ENCODE results near the gene TRMT1.
A peak's percentile ranks its signal among the peaks of the same experiment; 100 is the strongest.

Gene TRMT1

DNA sequence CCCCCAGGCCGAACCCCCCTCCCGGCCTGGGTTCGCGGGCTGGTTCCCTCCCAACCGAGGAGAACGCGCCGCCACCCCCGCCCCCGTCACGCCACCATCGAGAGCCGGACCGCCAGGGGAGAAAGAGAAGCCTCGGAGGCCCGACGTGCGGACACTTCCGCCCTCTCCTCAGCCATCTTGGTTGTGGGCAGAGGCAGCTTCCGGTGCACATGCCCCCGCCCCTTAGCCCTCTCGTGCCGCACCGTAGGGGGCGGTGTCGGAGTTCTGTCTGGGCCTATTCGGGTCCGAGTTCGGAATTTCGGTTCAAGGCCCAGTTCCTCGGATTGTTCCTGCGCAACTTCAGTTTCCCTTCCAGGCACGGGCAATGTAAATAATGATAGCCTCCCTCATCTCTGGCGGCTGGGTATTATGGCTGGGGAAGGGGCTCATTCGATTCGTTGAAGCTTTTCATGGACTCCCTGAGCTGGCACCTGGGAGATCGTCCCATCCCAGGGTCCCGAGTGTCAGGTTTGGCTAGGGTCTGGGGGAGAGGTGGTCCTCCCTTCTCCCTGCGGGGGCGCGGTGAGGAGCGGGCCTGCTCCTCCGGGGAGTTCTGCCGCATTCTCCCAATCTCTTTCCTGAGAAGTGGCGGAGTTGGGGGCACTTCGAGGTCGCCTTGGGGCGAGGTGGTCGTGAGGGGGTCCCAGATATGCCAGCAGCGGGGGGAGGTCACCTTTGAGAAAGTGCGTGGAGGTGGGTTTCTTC is 33.8 kb upstream of the TRMT1 start, which contains the start of the genes IER2 and STX10:
IER2 (plus strand) TSS at position 225 of the 744 bp plus-strand sequence. CDS start 2,776 bp downstream, outside the sequence.
STX10 (minus strand) TSS at position 189 of the 744 bp plus-strand sequence. CDS start 202 bp downstream, outside the sequence.
- DNase-seq: peak; percentile 96

DNA sequence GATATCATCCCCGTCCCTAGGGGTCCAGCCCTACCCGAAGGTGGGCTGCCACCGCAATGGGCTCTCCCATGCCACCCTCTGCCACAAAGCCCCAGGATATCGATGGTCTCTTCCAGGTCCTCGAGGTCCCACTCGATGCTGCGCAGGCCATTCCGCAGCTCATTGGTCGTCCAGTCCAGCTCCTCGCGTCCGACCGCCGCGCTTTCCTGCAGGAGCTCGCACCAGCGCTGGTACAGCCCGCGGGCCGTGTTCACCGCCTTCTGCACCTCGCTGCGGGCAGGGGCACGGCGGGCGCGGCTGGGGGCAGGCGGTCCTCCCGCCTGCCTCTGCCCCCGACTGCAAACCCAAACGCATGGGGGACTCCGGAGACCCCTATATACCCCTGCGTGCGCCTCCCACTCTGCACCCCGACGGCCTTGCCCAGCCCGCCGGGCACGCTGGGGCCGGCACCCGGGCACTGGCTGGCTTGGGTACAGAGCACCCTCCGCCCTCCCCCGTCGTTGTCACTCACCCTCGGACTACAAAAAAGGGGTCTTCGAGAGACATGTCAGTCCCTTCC is 33.2 kb upstream of the TRMT1 start:
- DNase-seq: no peak

DNA sequence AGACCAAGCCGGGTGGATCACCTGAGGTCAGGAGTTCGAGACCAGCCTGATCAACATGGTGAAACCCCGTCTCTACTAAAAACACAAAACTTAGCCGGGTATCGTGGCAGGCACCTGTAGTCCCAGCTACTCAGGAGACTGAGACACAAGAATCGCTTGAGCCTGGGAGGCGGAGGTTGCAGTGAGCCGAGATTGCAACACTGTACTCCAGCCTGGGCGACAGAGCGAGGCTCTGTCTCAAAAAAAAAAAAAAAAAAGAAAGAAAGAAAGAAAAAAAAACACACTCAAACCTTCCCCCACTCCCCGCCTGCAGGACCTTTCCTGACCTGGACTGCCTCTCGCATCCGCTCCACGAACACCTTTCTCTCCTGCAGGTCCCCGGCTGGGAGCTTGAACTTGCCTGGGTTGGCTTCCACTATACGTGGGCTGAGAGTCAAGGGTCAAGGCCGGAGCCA is 32.7 kb upstream of the TRMT1 start:
- peak; percentile 54 for DNase-seq

DNA sequence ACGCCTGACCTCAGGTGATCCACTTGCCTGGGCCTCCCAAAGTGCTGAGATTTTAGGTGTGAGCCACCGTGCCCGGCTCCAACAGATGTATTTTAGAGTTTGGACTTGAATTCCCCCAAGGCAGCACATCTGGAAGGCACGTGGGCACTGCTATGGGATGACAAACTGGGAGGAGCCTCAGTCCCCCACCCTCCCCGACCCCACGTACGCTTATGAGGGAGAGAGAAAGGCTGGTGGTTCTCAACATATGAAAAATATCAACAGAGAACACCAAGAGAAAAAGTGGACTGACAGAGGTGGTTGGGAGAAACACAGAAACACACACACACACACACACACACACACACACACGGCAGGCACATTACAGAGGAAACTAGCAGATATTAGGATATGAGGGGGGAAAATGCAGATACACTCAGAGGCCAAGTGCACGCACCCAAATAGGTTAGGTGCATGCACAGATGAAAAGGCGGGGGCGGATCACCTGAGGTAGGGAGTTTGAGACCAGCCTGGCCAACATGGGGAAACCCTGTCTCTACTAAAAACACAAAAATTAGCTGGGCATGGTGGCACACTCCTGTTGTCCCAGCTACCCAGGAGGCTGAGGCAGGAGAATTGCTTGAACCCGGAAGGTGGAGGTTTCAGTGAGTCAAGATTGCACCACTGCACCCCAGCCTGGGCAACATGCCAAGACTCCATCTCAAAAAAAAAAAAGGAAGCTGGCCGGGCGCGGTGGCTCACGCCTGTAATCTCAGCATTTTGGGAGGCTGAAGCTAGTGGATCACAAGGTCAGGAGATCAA is 30.4 kb upstream of the TRMT1 start:
- no peak for DNase-seq

DNA sequence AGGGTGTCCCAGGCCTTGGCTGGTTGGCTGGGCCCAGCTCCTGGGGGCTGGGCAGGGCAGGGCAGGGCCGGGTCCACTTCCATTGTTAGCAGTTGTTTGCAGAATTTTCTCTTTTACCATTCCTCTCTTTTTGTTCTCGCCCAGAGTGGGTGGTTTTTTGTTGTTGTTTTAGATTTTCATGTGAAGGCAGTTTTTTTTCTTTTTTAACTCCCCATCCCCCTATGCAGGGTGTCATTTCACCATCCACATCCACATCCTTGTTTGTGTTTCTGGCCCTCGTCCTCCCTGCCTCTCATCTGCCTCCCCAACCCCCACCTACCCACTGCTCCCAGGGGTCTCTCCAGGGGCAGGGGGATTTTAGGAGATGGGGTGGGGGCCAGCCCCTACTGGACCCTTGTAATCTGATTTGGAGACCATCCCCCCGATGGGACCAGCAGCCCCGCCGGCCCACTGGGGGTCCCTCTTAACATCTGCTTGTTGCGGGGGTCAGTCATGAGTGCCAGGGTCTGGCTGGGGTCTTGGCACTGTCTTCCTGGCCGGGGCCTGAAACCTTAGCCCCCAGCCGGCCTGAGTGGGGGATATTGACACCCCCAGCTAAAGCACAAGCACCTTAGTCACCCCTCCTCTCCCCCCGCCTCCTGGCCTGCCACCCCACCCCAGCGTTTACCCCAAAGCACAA is 23.2 kb upstream of the TRMT1 start:
- DNase-seq: no peak

DNA sequence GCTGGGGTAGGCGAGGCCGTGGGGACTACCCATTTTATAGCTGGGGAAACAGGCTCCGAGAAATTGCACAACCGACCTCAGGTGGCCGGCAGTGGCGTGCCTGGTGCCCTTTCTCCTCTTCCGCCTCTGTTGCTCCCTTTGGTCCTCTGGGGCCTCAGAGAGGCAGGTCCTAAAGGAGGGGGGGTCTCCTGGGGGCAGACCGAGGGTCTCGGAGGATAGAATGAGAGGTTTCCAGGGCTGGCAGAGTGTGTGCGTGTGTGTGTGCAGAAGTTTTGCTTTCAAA is 22.3 kb upstream of the TRMT1 start:
- DNase-seq: no peak

DNA sequence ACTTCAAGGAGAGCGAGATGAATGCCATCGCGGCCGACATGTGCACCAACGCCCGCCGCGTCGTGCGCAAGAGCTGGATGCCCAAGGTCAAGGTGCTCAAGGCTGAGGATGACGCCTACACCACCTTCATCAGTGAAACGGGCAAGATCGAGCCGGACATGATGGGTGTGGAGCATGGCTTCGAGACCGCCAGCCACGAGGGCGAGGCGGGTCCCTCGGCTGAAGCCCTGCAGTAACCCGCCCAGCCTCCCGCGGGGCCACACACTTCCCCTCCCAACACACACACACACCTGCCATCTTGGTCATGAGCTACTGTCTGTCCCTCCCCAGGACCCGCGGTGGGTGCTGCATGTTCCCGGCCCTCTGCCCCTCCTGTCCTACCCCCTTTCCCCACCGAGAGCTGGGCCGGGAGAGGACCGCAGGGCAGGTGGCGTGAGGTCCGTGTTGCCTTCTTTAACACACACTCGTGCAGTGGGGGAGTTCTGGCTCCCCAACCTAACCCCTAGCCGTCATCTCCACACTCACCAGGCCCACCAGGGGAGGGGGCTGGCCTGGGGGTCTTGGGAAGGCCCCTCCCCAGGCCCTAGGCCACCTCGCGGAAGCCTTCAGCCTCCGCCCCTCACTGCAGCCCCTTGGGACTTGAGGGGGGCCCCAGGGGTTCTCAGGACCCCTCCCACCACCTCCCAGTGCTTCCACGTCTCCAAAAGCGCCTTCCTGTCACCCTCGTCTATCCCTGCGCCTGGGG is 21.8 kb upstream of the TRMT1 start:
- DNase-seq: no peak

DNA sequence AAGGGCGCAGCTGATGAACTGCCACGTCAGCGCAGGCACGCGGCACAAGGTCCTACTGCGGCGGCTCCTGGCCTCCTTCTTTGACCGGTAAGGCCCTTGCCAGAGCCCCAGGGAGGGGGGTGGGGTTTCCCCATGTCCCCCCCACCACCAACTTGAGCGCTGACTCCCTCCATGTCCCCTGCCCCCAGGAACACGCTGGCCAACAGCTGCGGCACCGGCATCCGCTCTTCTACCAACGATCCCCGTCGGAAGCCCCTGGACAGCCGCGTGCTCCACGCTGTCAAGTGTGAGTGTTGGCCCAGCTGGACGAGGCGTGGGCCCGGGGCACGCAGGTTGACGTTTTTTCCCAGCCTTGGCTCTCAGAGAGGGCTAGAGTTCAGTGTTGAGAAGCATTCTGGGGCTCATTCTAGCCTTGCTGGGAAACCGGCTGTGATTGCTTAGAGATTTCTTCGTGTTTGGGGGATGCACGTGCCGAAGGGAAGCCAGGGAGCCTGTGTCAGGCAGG is 20.8 kb upstream of the TRMT1 start:
- DNase-seq: no peak

DNA sequence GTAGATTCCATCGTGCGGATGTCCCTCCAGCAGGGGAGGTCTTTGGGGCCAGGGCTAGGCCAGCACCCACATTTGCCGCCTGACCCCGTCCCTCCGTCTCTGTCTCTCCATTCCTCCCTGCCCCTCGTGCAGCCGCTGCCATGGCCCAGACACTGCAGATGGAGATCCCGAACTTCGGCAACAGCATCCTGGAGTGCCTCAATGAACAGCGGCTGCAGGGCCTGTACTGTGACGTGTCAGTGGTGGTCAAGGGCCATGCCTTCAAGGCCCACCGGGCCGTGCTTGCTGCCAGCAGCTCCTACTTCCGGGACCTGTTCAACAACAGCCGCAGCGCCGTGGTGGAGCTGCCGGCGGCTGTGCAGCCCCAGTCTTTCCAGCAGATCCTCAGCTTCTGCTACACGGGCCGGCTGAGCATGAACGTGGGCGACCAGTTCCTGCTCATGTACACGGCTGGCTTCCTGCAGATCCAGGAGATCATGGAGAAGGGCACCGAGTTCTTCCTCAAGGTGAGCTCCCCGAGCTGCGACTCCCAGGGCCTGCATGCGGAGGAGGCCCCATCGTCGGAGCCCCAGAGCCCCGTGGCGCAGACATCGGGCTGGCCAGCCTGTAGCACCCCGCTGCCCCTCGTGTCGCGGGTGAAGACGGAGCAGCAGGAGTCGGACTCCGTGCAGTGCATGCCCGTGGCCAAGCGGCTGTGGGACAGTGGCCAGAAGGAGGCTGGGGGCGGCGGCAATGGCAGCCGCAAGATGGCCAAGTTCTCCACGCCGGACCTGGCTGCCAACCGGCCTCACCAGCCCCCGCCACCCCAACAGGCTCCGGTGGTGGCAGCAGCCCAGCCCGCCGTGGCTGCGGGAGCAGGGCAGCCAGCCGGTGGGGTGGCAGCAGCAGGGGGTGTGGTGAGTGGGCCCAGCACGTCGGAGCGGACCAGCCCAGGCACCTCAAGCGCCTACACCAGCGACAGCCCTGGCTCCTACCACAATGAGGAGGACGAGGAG is 18.8 kb upstream of the TRMT1 start:
- DNase-seq: no peak

DNA sequence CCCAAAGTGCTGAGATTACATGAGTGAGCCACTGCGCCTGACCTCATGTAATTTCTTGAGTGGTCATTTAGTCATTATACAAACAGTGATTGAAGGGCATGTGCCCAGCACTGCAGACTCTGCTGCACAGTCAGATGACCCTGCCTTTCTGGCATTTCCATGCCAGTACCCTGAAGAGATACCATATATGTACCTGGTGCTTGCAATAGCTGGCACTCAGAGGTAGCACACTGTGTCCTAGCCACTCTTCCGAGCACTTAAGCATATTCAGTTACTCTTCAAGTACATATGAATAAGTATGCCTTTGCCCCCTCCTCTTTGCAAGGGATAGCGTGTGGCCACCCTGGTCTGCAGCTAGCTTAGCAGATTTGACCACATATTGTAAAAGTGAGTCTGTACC is 18.1 kb upstream of the TRMT1 start:
- no peak for DNase-seq

DNA sequence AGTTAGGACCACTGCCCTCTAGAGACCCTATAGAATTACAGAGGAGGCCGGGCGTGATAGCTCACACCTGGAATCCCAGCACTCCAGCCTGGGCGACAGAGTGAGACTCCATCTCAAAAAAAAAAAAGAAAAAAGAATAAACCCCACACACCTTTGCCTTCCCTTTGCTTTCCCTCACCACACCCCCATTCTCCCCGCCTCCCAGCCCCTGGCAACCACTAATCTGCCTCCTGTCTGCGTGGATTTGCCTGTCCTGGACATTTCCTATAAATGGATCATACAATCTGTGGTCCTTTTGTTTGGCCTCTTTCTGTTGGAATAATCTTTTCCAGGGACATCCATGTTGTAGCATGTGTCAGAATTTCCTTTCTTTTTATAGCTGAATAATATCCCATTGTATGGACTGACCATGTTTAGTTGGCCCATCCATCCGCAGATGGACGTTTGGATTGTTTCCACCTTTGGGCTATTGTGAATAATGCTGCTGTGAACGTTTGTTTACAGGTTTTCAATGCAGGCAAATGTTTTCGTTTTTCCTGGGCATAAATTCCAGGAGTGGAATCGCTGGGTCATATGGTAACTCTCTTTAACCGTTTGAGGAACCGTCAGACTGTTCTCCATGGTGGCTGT is 16.8 kb upstream of the TRMT1 start:
- DNase-seq: no peak

DNA sequence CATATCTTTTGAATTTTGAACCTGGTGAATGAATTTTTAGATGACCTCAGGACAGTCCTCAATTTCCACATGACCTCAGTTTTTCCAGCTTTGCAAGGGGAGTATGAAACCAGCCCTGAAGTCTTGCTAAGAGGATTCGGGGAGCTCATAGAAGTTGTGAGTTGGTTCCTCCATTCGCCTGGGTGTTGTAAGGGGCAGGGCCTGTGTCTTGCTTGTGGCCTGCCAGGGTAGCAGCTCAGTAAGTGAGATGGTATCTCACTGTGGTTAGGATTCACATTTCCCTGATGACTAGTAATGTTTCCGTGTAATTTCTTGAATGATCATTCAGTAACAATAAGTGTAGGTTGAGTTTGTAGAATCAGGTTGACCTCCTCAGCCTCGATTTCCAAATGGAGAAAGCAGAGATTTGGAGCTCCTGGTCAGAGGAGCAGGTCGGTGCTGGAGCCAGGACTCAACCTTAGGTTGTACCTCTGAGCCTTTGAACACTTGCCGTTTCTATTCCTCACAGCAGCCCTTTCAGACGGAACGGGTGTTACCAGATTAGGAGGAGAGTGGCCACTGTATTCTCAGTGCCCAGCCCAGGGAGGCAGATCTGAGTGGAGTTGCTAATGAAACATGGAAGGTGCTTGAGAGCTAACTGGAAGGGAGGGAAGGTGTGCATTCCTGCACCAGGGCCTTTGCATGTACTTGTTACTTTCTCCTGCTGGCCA is 16.1 kb upstream of the TRMT1 start:
- DNase-seq: no peak

DNA sequence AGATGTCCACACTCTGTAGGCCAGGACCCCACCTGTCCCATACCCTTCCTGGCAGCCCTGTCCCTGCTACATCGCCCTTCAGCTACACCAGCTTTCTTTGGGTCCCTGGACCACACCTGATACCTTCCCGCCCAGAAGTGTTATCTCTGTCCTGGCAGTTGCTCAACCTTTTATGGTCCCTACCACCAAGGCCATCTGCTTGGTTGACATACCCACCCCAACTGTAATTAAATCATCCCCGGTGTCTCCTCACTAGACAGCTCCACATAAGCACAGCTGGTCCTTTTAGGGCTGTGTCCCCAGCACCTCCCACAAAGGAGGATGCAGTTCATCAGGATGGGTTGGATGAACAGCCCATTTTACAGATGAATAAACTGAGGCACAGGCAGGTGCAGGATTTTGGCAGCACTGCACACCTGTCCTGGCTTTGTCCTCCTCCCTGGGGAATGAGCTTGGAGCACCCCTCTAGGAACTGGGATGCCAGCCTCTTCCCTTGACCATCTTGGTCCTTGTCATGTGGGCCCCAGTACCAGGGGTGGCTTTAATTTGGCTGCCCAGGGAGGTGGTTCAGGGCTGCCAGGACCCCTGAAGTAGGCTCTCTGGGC is 14.4 kb upstream of the TRMT1 start:
- DNase-seq: no peak

DNA sequence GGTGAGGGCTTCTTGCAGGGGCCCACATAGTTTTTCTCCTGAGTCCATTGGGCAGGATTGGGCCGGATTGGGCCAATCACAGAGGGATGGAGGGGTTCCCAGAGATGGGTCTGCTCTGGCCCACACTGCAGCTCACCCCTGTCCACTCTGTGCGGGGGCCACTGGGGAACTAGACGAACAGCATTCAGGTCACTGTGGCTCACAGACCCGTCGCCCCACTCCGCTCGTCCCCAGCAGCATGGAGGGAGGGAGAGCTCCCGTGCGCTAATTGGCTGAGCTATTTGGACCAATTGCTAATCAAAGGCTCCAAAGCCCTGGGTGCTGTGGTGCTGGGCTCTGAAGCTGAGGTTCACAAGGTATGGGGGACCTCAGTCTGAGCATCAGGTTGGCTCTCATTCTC is 12.8 kb upstream of the TRMT1 start:
- no peak for DNase-seq

DNA sequence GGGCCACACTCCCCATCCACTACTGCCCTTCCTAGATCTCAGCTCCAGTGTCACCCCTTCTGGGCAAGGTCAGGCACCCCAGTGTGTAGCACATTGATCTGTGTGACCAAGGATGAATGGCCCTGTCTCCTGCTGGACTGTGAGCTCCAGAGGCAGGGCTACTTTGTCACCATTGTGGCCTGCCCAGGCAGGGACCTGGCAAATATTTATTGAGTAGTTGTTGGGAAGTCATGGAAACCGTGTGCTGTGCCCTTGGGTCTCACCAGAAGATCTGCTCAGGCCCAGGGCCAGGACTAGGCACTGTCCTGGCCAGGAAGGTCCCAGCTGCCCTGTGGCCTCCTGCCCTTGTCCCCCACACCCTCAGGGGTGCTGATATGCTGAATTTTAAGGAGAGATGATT is 12.0 kb upstream of the TRMT1 start:
- DNase-seq: no peak

DNA sequence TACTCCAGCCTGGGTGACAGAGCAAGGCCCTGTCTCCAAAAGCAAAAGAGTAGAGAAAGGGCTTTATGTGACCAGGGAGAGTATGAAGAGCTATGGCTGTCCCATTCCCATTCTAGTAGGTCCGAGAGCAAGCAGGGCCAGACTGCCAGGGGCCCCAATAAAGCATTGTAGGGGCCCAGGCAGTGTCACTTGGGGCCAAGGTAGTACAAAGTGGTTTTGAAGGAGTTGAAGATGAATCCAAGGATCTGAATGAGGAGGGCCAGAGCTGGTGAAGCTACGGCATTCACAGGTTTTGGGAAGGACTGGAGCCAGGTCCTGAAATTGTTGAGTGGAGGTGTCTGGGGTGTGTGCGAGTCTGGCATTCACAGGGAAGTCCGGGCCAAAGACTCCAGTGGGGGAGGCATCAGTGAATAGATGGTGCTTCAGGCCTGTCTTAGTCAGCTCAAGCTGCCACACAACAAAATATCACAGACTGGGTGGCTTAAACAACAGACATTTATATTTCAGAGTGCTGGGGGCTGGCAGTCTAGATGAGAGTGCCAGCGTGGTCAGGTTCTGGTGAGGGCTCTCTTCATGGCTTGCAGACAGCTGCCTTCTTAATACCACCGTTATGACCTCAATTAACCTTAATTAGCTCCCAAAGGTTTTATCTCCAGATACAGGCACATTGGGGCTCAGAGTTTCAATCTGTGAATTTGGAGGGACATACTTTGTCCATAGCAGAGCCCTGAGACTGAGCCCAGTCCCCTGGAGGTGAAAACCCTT is 11.5 kb upstream of the TRMT1 start:
- DNase-seq: no peak

DNA sequence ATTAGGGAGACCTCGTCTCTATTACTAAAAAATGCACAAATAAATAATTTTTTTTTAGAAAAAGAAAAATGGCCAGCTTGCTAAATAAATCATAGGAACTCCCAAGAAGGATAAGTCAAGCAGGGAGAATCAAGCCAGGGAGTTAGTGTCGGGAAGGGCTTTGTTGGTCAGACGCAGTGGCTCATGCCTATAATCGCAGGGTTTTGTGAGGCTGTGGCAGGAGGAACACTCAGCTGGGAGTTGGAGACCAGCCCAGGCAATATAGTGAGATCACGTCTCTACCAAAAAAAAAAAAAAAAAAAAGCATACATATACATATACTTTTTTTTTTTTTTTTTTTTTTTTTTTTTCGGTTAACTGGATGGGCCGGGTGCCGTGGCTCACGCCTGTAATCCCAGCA is 10.5 kb upstream of the TRMT1 start:
- DNase-seq: no peak

All from left hindlimb (tissue), 1 donor.